GM12872 (cell line): ENCODE results near the gene MRPL43.

ENCODE experiments used
- TF ChIP-seq, protein P1 (sequence below): IDR thresholded peaks from 3 replicates; pipeline ENCODE4 v1.5.1; 2011; ENCODE audit warnings: low read depth, mild to moderate bottlenecking, low read length, moderate library complexity; ENCODE audit not compliant: insufficient read depth

The MRPL43 gene

DNA sequence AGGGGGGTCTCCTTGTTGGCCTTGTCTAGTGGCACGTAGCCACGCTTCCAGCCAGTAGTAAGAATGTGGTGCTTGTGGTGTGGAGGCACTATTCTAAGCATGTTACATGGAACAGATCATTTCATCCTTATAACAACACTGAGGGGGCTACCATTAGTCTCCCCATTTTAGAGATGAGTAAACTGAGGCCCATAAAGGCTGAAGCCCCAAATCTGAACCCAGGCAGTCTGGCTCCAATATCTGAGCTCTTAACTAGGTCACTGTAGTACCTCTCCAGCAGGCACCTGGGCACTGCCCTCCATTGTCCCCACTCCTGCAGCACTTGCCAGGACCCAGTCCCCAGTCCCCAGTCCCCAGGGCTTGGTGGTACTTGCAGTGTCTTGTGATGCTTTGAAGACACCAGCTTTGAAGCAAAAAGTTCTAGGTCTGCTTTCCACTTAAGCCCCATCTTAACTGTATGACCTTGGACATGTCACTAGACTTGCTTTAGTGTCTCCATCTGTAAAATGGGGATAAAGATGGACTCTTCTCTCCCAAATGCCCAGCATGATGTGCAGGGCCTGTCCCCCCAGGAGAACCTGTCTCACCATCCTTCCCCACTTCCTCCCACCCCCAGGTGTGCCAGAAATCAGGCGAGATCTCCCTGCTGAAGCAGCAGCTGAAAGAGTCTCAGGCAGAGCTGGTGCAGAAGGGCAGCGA lies 18.7 kb upstream of the MRPL43 start:
- TF ChIP-seq, protein P1, sequence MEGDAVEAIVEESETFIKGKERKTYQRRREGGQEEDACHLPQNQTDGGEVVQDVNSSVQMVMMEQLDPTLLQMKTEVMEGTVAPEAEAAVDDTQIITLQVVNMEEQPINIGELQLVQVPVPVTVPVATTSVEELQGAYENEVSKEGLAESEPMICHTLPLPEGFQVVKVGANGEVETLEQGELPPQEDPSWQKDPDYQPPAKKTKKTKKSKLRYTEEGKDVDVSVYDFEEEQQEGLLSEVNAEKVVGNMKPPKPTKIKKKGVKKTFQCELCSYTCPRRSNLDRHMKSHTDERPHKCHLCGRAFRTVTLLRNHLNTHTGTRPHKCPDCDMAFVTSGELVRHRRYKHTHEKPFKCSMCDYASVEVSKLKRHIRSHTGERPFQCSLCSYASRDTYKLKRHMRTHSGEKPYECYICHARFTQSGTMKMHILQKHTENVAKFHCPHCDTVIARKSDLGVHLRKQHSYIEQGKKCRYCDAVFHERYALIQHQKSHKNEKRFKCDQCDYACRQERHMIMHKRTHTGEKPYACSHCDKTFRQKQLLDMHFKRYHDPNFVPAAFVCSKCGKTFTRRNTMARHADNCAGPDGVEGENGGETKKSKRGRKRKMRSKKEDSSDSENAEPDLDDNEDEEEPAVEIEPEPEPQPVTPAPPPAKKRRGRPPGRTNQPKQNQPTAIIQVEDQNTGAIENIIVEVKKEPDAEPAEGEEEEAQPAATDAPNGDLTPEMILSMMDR = no peak

DNA sequence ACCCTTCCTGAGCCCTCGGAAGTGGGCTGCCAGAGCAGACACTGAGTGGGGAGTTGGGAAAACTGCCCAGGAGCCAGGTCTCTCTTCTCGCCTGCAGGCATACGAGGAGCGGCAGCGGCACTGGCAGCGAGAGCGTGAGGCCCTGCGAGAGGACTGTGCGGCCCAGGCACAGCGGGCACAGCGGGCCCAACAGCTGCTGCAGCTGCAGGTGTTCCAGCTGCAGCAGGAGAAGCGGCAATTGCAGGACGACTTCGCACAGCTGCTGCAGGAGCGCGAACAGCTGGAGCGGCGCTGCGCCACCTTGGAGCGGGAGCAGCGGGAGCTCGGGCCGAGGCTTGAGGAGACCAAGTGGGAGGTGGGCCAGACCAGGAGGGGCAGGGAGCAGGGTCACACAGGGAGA lies 18.1 kb upstream of the MRPL43 start:
- TF ChIP-seq, protein P1 = no peak

DNA sequence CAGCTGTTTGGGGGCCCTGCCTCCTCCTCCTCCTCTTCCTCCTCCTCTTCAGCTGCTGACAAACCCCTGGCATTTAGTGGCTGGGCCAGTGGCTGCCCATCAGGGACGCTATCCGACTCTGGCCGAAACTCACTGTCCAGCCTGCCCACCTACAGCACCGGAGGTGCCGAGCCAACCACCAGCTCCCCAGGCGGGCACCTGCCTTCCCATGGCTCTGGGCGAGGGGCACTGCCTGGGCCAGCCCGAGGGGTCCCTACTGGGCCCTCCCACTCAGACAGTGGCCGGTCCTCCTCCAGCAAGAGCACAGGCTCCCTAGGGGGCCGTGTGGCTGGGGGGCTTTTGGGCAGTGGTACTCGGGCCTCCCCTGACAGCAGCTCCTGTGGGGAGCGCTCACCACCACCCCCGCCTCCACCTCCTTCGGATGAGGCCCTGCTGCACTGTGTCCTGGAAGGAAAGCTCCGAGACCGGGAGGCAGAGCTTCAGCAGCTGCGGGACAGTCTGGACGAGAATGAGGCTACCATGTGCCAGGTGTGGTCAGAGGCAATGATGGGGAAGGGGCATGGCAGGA lies 16.4 kb upstream of the MRPL43 start:
- TF ChIP-seq, protein P1 = no peak

DNA sequence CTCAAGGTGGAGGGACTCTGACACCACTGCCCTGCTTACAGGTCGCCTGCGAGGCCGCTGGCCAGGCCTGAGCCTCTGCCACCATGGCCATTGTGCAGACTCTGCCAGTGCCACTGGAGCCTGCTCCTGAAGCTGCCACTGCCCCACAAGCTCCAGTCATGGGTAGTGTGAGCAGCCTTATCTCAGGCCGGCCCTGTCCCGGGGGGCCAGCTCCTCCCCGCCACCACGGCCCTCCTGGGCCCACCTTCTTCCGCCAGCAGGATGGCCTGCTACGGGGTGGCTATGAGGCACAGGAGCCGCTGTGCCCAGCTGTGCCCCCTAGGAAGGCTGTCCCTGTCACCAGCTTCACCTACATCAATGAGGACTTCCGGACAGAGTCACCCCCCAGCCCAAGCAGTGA lies 15.2 kb upstream of the MRPL43 start:
- TF ChIP-seq, protein P1 = no peak

DNA sequence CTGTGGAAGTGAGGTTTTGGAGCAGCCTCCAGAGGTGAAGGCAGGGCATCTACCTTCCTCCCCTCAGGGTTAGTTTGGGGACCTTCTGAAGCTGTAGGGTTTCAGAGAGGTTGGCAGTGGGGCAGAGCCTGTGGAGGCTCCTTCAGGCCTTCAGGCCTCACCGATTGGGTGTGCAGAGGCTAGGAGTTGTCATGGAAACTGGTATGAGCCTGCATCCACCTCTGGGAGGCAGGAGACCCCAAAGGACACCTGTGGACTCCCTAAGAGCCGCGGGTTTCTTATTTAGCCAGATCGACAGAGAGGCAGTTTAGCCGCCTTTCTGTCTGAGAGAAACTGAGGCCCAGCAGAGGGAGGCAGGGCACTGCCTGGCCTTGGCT lies 14.3 kb upstream of the MRPL43 start:
- TF ChIP-seq, protein P1 = no peak

DNA sequence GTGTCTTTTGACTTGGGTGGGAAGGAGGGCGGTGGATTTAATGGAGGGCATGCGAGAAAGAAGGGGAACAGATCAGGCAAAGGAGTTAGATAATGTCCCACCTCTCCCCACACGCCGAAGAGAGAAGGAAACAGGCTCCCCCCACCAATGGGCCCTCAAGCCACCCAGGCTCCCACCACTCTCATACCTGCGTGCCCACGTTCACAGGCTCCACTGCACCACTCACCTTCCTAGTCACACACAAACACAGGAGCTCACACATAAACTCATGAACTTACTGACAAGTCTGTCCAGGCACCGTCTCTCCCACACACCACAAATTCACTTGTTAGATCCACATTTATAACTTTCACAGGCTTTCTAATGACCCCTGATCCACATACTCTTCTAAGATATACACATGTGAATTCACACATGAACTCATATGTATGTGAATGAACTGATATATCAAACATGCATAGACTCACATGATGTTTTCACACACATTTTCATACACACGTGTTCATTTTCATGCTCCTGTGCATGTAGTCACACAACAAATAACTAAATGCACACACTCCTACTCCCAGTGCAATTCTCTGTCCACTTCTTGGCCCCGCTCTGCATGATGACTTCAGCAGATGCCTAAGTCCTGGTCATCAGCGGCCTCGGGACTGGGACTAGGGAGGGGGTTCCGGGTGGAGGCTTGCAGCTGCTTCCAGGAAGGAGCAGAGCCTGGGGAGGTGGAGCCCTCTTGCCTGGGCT lies 13.8 kb upstream of the MRPL43 start:
- TF ChIP-seq, protein P1 = no peak

DNA sequence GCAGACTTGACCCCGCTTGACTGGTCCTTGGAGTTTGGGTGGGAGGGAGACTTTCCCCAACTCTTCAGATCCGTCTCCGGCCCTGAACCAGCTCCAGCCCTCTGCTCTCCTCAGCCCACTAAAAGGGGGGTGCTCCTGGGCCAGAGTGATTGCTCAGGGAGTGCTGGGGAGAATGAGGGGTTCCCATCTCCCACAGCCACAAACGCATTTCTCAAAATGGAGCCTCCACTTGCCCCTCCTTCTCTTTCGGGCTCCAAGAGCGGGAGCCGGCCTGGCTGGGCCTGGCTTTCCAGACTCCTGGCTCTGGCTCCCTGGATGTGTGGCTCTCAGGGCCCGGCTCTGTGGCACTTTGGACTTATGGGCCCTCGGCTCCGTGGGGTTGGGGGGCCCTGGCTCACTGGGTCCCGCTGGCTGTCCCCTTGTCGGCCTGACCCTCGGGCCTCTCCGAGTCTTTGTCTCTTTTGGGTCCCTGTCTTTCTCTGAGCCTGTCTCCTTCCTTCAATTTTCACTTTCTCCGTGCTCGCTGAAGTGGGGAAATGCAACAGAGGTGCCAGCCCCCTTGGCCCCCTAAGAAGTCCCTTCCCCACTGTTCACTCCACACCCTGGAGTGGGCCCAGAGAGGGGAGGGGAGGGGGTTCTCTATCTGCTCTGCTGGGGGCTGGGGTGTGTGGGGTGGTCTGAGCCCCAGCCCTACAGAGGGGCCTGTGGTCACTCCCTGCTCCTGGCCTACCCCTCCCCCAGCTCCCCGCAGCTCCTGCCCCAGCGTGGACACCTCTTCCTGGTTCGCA lies 13.0 kb upstream of the MRPL43 start:
- TF ChIP-seq, protein P1 = no peak
